Occipital lobe (tissue), 2 donors: Measurements from ENCODE around the gene EPHB1. TPM values are rescaled to one million over a fixed set of nuclear protein-coding genes. Genes with fewer than 3 reads are reported as not detected.

Source experiments
- DNase-seq: peaks from one replicate; lab custom pipeline; 2025; lab: John Stamatoyannopoulos, UW
- total RNA-seq: library from RNA; depleted of rRNA; stranded (reverse); fragments of >200 nt; gene quantifications from one replicate; pipeline ENCODE4 v1.2.3, GENCODE V29; 2014

Gene EPHB1
- total RNA-seq, 1 donor from 2014 or later, result 20.1 TPM

DNA sequence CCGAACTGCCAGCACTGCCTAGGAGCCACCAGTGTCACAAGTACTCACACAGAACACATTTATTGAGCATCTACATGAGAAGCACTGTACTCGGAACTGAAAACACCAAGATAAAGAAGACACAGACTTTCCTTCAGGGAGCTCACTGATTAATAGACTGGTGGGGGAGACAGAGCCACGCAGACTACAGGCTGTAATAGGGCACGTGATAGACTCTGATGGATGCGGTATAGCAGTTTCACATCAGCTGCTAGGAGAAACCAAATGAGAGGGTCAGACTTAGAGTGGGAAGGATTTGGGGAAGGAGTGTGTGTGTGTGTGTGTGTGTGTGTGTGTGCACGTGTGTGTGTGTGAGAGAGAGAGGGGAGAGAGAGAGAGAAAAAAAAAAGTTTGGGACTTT is 12.1 kb downstream of the EPHB1 start:
- DNase-seq, result no peak

DNA sequence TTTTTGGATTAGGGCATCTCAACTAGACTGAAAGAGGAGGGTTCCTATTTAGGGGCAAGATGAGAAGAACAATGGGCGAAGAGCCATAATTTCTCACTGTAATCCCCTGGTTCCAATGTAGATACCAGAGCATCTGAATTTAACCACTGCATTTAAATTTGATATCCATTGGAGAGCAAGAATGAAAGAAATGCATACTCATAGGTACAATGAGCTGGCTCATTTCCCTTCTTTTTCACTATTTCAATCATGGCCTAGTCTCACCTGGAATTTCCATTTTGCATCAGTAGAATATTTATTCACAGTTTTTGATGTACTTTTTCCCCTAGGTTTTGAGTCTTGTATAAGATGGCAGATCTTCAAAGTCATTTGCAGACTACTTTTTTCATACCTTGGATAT is 13.8 kb downstream of the EPHB1 start:
- no peak for DNase-seq

DNA sequence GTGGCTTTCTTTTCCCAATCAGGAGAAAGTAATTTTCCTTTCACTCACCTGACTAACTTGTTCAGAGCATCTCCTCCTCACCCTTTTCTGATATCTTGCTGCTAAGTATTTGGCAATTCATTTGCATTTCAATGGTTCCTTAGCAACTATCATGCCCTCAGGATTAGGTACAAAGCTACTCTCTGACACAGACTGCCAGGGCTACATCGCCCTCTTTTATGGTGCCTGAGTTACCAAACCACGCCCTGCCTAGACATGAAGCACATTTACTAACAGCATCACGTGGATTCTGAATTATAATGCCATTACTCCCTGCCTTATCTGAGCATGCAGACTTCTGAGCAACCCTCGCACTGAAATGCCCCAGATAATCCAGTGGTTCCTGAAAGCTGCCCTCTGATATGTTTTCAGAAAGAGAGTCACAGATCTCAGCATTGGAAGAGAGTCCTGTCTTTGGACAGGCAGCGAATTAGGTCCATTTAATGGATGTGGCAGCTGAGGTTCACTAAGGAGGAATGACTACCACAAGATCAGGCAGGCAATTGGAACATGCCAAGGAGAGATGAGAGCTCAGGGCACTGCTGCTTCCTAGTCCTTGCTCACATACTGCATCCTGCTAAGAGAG is 14.5 kb downstream of the EPHB1 start:
- no peak for DNase-seq

DNA sequence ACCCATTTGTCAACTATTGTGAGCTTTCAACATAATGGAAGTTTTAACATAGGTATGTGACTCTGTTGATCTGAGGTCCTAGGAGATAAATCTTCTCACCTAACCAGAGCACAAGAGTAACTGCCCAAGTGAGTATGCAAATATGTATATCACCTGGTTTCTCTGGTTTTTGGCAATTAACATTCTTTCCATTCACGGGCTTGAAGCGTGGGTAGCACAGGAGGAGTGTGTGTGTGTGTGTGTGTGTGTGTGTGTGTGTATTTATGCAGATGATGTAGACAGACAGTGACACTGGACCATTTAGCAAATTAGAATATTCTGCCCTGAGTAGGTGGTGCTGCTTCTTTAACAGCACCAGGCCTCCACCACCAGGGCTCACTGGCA is 15.0 kb downstream of the EPHB1 start:
- no peak for DNase-seq

DNA sequence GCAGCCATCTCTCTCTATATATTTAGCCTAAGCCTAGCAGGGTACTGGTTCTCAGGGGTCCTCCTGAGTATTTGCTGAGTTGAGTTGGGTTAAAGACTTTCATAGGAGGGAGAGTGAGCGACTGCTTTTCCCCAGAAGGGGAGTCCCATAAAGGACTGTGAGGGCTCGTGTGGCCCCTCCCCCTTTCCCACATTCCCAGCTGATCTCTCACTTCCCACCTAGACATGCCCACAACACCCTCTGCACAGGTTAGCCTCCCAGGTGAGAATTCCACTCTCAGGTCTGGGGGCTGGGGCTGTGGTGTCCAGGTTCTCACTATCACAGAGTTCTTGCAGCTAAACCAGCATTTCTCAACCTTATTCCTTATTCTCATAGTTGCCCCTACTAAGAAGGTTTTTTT is 15.8 kb downstream of the EPHB1 start:
- DNase-seq, result no peak

DNA sequence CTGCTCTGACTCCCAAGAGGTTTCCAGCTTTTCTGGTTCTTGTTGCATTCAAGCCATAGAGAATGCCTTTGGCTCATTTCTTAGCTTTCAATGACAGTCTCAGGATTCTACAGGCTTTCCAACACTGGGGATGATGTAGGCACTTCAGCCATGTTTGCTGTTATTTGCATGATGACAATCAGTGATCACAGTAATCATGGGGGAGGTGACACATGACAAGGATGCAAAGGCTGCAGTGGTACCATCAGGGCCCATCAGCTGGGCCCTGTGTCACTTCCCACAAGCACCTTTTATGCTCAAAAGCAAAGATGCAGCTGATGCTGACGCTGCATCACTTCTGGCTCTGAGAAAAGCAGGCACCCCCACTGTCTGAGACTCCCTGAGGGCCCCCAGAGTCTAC is 18.6 kb downstream of the EPHB1 start:
- no peak for DNase-seq

DNA sequence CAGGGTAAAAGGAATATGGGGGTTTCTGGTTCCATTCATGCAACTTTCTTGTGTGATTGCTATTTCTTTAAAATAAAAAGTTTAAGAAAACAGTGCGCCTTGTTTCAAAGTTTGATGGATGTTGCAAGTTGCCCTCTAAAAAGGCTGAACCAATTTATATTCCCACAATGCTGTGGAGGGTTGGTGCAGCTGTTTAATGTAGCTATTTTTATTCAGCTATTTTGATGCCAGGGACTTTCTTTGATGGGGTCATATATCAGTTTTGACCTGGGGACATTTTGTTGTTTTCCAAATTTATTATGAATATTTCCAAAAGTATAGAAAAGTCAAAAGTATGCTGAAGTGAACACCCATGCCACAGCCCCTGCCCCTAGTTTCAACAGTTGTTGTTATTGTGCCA is 20.5 kb downstream of the EPHB1 start:
- no peak for DNase-seq

DNA sequence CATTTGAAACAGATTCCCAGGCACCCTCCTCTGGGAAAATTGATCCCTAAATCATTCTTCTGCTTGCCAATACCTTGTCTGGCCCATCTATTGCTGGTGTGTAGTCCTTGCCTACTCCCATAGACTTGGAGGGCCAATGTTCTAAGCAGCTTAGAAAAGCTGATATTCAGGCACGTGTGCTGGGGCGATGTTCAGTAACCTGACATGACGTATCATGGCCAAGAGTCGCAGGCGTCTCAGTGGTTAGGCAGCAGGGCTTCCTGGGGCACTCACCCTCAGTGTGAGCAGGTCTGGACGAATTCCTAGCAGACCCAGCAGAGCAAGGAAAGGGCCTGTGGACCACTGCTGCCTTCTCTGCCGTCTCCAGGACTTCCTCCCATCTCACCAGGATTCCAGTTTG is 21.6 kb downstream of the EPHB1 start:
- DNase-seq, result no peak

DNA sequence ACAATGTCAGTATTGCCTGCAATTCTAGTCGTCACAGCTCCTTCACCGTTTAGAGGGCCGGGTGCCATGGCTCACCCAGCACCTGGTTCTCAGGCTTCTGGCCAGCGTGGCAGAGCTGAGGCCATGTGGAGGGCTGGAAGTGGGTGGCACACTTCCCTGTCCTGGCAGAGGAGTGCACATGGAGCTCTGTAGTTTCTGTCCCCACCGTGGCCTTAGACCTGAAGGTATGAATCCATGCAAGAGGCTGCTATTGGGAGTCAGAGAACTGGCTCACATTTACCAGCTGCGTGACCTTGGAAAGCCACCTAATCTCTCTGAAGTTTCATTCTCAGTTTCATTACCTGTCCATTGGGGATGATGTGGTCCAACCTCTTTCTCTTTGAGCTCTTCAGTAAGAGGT is 22.2 kb downstream of the EPHB1 start:
- no peak for DNase-seq

DNA sequence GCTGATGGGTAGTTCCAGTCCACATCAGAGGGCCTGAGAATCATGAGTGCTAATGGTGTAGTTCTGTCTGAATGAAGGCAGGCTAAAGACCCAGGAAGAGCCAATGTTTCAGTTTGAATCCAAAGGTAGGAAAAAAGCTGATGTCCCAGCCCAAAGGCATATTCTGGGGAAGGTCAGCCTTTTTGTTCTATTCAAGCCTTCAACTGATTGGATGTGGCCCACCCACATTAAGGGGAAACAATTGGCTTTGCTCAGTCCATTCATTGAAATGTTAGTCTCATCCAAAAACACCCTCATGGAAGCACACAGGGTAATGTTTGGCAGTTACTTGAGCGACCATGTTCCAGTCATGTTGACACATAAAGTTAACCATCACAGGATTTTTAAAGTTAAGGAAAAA is 25.9 kb downstream of the EPHB1 start:
- no peak for DNase-seq

DNA sequence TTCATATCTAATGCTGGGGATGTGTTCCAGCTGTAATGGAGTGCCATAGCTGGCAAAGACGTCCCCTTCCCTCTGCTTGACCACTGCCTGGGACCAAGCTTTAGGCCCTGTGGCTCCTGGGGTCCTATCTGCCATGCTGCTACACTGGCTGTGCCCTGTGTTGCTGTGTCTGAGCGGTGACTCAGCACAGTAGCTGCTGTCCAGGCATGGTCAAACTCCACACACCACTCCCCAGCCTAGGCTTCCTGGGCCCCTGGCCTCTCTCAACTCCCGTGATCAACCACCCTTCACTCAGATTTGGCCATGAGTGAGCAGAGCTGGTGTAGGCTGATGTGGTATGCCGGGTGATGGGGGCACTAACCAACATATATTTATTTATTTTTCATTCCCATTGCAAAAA is 27.0 kb downstream of the EPHB1 start:
- no peak for DNase-seq

DNA sequence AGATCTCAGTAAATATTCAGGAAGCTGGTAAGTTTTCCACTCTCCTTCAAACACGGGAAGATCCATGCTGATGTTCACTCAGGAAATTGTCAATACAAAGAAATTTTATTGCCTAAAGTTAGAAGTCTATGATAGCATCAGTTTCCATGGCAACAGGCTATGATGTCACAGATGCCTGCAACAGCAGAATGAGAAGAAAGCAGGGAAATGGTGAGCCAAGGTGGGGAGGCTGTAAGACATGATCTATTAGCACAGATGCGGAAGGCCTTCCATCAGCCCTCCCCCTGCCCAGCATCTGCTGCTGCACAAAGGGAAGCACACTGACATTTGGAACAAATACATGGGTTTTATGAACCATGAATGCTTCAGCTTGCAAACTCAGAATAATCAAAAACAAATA is 28.6 kb downstream of the EPHB1 start:
- DNase-seq, result no peak

DNA sequence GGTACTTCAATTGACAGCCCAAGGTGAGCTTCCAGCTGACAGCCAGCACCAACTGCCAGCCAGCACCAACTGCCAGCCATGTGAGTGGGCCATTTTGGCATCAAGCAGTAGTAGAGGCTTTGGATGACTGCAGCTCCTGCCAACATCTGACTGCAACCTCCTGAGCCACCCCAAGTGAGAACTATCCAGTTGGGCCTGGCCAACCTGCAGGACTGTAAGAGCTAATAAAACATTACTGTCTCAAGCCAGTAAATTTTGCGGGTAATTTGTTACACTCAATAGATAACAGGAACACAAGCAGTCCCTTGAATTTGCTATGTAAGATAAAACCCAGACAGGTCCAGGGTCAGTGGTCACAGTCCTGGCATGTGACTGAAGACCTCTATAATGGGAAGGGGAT is 29.7 kb downstream of the EPHB1 start:
- DNase-seq, result no peak

DNA sequence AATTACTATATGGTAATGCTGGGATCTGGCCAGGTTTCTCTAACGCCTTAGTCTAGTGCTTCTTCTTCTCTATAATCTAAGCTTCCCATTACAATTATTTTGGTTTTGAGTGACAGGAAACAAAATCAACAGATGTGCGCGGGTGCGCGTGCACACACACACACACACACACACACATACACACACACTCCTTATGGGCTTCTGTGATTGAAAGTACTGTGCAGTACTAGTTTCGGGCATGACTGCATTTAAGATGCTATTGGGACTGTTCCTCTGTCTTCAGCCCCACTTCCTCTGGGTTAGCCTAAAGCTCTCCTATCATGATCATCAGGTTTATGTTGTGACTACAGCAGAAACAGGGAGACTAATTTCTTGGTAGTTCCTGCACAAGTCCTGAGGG is 32.2 kb downstream of the EPHB1 start:
- DNase-seq, result no peak

DNA sequence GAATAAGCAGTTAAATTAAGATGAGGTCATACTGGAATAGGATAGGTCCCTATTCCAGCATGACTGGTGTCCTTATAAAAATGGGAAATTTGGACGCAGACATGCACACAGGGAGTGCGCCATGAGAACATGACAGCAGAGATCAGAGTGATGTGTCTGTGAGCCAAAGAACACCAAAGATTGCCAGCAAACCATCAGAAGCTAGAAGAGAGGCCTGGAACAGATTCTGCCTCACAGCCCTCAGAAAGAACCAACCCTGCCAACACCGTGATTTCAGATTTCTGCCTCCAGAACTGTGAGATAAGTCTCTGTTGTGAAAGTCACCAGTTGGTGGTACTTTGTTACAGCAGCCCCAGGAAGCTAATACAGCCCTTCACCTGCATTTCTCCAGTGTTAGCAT is 34.7 kb downstream of the EPHB1 start:
- DNase-seq, result no peak

DNA sequence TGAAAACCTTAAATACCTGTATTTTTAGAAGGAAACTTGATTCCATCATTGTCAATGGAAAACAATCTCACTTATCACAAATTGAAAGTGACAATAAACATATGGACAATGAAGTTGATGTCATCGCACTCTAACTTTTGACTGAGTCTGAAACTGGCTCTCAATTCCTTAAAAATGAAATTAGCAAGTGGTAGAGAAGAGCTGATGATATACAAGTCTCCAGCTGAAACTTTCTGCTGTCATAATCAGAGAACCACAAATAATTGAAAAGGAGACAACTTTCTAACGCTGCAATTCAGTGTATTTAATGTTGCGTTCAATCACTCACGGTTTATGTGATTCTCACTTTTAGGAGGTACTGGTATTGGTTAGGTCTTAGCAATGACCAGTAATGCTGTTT is 37.5 kb downstream of the EPHB1 start:
- DNase-seq, result no peak

DNA sequence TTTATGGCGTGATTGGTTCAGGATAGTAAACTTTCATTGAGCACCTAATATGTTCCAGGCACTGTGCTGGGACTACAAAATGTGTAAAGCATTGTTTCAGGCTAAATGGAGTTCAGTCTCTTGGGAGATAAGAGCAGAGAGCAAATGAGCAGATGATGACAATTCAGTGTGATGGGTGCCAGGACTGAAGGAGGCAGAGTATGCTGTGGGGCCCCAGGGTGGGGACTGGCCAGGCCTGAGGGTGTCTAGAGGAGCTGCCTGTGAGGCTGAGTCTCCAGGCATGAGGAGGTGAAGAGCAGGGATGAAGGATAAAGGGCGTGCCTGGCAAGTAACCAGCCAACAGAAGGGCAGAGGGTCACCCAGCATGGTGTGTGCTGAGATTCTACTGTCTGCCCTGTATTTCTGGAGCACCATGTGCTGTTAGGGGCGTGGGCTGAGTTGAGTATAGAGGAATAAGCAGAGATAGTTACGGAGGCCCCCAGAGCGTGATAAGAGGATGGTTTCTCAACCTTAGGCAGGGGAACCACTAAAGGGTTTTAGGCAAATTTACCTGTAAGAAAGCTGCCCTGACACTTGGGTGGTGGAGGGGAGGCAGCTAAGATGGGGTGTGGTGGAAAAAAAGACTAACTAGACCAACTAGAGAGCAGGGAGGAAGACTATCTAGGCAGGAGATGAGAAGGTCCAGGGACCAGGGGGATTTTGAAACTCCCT is 38.5 kb downstream of the EPHB1 start:
- DNase-seq, result no peak

DNA sequence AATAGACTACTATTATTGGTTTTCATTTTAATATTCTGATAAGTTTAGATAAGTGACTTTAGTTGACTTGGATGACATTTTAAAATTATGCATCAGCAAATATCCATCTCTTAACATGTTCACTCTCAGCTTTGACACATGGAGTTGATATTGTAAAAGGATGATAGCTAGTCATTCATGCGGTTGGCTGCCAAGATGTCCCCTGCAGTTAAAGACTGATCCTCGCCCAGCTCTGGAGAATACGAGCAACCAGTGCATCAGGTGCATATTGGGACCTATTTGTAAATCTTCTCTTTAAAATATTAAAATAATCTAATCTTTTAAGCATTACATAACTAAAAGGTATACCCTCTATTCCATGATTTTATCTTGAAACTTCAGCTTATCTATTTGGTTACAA is 41.9 kb downstream of the EPHB1 start:
- no peak for DNase-seq

DNA sequence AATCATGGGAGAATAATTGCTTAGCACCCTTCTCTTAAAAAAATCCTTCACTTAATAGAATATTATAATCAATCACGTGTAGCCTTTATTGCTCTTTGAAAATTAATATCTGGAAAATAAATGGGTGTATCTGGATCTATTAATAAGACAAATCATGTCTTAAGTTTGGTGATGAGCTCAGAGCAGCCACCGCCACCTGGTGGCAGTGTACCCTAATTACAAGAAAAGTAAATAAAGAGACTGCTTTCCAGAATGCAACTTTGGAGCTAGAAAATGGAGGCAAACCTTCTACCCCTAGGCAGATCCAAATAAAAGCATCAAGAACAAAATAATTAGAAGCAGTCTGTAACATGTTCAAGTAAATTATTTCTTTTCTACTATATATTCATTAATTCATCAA is 43.5 kb downstream of the EPHB1 start:
- no peak for DNase-seq

DNA sequence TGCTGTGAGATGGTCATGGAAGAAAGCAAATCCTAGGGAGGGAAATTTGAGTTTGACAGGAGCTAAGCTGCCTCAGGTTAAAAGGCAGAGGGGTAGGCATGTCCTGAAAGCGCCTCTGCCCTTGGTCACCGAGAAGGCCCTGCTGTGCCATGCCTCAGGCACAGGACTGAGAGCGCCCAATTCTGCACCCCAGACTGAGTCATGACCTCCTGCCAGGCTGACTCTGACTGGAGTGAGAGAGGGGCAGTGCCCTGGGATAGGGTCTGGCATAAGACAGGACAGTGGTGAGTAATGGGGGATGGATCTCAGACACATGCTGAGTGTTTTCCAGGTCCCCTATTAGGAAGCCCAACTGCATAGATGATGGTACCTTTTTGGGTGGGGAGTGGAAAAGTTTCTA is 44.4 kb downstream of the EPHB1 start:
- DNase-seq, result no peak

DNA sequence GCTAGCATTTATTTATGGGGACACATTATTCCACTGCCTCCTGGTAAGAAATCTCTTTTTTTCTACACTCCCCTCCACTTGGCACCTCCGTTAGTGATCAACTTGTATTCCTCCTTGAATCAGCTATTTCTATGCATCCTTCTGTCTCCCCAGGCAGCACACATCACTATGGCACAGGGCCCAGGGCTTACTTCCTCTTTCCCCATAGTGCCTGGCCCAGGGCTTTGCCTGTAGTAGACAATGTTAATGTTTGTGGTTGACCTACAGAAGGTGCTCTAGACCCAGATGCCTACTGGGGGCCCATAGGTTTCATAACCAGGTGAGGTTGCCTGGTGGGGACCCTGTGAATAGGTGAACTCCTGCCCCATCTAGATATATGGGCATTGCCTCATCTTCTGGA is 44.9 kb downstream of the EPHB1 start:
- no peak for DNase-seq

DNA sequence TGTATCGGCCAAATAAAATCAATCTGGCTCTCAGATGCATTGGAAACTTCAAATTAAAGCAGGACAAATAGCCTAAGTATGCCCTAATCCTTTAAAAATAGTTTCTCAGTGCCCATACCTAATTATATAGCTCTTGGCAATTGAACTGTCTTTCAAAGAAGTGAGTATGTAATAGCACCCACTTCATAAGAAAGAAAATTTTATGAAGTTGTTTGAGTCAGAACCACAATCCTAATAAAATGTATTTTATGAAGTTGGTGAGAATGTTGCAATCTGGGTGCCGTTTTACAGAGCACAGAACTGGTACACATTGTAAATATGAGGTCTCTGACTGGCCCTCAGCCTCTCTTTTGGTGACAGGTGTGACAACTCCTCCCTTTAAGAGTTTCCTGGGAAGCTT is 45.4 kb downstream of the EPHB1 start:
- no peak for DNase-seq

DNA sequence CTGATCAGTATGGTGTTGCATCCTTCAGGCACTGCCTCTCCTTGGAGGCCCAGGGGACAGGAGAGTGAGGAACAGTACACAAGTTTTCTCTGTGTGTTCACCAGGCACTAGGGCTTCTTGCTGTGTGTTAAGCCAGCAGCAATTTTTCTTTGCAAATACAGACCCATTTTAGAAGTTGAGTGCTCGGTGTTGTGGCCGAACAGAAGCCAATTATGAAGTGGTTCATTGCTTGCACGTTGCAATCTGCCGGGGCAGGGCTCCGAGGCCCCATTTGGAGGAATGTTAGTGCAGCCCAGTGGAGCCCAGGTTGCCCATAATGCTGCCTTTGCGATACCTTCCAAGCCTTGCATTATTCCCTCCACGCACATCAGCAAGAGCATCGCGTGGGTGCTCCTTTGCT is 51.0 kb downstream of the EPHB1 start:
- DNase-seq, result no peak

DNA sequence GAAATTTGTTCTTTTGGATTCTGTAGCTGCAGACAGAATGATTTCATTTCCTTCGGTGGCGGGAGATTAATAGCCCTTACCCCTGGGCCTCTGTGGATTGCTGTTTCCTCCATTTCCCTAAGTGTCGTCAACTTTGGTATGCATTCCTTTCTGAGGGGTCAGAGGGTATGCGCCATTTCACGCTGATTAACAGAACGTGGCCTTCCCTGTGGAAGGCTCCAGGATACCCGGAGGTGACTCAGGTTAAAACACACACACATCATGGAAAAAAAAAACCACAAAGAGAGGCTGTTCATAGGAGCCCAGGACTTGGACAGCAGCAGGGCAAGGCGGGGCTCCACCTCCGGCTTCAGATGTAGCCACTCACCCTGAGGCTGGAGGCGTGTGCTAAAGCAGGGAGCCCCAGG is 51.9 kb downstream of the EPHB1 start:
- no peak for DNase-seq
